Lower leg skin (tissue), 3 donors: ENCODE measurements around the gene ADGRG6.

Source experiments
- POLR2A ChIP-seq, 2 donors: fragments of 450-650 bp; IDR thresholded peaks; one replicate each; pipeline ENCODE4 v1.6.1; 2016 to 2017; ENCODE audit warnings: antibody characterized with exemption in 2 of 2, mild to moderate bottlenecking in 1 of 2, moderate library complexity in 1 of 2
- TF ChIP-seq, protein P1 (sequence below), 3 donors: fragments of 450-650 bp; IDR thresholded peaks; one replicate each; pipeline ENCODE4 v1.5.1; 2016; ENCODE audit warnings: antibody characterized with exemption in 3 of 3, mild to moderate bottlenecking in 3 of 3, moderate library complexity in 2 of 3

DNA sequence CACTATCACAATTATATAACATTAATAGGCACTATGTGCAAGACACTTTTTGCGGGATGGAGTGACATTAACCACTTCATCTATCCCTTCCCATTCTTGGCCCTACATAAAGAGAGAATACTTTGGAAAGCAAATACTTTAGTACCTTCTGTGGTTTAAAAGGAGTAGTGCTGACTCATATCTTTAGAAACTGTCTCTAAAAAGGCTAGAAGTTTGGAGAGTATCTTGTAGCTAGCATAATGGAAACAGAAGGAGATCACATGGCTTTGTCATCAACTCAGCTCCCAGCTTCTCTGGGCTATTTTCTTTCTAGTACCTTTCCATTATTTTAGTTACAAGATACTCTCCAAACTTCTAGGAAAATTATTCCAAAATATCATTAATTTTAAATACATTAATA is 157.5 kb downstream of the ADGRG6 start:
- no peak for TF ChIP-seq POLR2A (IDR thresholded peaks at IDR 0.05)
- TF ChIP-seq, protein P1, sequence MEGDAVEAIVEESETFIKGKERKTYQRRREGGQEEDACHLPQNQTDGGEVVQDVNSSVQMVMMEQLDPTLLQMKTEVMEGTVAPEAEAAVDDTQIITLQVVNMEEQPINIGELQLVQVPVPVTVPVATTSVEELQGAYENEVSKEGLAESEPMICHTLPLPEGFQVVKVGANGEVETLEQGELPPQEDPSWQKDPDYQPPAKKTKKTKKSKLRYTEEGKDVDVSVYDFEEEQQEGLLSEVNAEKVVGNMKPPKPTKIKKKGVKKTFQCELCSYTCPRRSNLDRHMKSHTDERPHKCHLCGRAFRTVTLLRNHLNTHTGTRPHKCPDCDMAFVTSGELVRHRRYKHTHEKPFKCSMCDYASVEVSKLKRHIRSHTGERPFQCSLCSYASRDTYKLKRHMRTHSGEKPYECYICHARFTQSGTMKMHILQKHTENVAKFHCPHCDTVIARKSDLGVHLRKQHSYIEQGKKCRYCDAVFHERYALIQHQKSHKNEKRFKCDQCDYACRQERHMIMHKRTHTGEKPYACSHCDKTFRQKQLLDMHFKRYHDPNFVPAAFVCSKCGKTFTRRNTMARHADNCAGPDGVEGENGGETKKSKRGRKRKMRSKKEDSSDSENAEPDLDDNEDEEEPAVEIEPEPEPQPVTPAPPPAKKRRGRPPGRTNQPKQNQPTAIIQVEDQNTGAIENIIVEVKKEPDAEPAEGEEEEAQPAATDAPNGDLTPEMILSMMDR (IDR thresholded peaks at IDR 0.05): no peak
